GM03348 (cell line): ENCODE data around the gene PKHD1.
A peak's percentile ranks its signal among the peaks of the same experiment; 100 is the strongest.
"Not testable (repeated sequence)": the region's sequence is repeated elsewhere in the genome, so short reads cannot be mapped to it uniquely, and the experiment has no call there.

Experiments
- DNase-seq: peaks from one replicate; pipeline ENCODE4 v3.0.0; 2012; ENCODE audit warnings: low spot score

Gene PKHD1

GRCh38 chr6:51992876-51993275 lies 94.5 kb downstream of the PKHD1 start:
- no peak for DNase-seq

DNA sequence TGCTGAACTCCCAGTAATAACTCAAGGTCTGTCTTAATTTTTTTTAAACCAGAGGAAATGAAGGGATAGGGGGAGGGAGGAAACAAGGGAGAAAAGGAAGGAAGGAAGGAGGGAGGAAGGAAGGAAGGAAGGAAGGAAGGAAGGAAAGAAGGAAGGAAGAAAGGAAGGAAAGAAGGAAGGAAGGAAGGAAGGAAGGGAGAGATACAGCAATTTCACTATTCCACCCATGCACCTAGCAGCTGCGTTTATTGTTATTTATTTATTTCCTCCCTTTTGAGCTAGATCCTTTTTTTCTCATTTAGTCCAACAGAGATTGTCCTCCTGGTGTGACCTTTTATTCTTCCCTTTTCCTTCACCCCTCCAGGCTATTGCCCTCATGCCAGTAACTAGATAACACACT lies 97.6 kb downstream of the PKHD1 start:
- no peak for DNase-seq

- DNase-seq, result no peak
Measured at GRCh38 chr6:51986864-51987263, 100.5 kb downstream of the PKHD1 start.

- DNase-seq, result no peak
Measured at GRCh38 chr6:51983564-51983963, 103.8 kb downstream of the PKHD1 start.

DNA sequence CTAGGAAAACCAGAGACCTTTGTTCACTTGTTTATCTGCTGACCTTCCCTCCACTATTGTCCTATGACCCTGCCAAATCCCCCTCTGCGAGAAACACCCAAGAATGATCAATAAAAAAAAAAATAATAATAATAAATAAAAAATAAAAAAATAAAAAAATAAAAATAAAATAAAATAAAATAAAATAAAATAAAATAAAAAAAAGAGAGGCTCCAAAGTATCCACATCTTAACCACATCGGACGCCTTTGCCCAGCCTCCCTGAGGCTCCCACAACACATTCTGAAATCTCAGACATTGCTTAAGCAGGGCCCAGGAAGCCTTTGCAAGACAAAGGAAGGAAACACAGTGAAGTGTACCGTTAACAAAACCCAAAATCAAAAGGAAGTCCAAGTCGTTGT lies 104.7 kb downstream of the PKHD1 start:
- DNase-seq, result not testable (repeated sequence)

DNA sequence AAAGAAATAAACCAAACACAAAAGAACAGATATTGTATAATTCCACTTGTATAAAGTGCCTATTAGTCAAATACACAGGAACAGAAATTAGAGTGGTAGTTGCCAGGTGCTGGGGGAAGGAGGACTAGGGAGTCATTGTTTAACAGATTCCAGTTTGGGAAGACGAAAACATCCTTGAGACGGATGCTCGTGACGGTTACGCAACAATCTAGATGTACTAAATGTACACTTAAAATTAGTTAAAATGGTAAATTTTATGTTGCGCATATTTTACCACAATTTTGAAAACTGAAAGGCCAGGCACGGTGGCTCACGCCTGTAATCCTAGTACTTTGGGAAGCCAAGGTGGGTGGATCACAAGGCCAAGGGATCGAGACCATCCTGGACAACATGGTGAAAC lies 111.0 kb downstream of the PKHD1 start:
- DNase-seq, result no peak

GRCh38 chr6:51972659-51973058 lies 114.8 kb downstream of the PKHD1 start:
- no peak for DNase-seq

DNA sequence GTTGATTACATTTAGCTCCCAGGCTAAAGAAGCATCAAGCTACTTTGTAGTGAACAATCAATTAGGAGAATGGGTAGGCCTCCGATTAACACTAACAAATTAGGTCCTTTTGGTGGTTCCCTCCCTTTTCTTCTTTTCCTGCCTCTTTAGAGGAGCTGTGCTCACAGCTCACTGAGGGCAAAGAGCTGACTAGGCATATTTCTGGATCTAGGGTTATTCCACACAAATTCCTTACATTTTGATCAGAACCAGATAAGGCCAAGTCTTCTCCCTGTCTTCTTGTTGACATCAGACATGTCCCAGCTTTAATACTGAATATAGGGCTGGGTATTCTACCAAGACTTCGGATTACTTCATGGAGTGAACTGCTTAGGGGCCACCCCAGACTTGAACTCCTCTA lies 119.1 kb downstream of the PKHD1 start:
- no peak for DNase-seq

DNA sequence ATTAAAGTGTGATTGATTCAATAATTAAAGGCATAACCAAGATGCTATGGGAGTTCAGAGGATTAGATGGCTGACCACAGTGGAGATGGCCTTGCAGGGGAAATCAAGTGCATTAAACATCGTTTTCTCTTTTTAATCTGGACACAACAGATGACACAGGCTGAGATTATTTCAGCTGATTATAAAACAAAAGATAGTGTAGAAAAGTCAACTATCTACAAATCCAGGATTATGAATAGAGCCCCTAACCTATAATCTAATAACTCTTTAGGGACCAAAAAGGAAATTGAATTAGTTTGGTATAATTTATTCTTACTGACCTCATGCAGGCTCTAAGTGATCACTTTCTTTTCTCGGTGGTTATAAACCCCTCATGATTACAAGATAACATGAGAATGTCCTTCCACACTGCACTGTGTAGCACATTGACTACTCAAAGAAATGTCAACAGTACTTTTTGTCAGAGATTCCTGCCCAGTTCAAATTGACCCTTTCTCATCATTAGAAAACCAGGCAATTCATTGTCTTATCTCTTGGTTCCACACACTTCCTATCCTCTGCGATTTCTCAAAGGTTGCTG lies 122.1 kb downstream of the PKHD1 start:
- DNase-seq, result no peak

DNA sequence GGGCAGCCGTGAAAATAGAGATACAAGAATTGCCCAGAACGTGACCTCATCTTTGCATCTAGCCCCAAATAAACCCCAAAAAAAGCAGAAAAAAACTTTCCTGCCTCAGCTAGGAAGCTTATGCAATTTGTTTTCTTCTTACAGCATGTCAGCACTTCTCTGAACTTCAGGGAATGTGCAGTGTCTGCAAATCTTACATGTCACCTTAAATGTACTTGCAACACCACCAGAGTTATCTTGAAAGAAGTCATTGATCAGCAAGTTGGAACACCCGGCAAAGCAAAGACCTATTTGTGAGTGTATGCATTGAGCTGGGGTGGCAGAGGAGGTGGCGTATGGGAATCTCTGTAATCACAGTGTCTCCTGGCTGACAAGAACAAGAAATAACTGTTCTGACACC lies 123.4 kb downstream of the PKHD1 start:
- no peak for DNase-seq

GRCh38 chr6:51962354-51962753 lies 125.1 kb downstream of the PKHD1 start:
- no peak for DNase-seq

DNA sequence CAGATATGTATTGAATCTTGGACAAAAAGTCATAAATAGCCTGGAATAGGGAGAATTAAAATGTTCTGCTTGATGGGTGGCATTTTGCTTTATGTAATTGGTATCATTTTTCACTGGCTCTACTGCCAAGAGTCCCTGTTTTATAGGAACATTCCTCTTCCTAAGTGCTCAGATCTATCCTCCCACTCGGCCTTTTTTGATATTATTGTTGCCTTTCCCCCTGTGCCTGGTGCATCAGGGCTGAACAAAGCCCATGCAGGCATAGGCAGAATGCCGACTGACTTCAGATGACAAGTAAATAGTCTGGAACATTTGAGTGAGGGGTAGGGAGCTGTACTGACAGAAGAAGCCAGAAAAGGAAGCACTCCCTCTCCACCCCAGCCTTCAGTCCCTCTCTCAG lies 127.0 kb downstream of the PKHD1 start:
- DNase-seq, result no peak

DNA sequence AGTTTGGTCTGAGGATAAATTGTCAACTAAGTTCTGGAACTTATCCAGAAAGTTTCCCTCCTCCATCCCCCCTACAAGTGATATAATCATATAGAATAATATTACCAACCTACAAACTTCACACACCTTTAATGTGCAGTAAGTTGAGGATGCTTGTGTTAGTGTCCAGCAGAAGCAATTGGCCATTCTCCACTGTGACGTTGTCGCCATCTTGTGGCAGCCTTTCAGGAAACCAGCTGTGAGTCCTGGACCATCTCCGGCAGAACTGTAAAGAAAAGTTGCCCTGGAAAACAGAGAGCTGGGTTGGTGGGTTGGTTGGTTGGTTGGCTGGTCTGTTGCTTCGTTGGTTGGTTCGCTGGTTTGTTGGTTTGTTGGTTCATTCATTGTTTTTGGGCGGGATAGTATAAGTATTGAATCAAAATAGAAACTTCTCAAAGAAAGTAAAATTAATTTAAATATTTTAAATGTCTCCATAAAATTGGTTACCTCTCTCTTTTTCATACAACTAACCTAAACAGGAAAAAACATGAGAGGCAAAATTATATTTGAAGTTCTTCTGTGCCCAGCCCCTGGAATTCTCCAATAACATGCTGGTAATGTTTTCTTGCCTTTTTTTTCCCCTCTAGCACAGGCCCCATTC lies 127.5 kb downstream of the PKHD1 start:
- DNase-seq, result peak; percentile 58

DNA sequence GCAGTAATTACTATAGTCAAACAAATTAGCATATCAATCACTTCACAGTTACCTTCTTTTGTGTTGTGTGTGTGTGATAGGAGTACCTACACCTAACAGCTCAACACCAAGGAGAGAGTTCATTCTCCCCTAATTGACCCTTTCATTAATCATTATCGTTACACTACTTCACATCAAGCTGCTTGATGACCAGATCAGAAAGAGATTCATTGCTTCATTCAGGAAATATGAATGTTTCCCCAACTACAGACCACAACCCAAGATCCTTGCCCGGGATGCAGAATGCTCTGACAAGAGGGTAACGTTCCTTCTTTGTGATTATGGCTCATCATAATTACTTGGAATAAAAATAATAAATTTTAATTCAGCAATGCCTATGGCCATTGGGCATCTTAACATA lies 132.7 kb downstream of the PKHD1 start:
- no peak for DNase-seq

DNA sequence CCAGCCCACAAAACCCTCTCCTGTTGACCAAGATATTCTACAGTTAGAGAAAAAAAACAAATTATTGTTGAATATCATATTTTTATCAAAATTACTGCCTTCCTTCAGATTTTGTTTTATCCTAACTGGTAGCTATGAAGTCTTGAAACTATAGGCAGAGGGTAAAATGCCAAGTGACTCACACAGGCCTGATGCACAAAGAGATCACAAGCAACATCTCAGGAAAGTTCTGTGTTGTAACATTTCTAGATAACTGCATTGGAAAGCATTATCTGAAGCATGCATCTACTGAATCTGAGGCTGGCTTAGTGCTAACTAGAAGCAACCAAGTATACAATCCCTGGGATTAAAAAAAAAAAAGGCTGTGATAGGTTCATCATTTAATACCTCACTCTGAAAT lies 134.2 kb downstream of the PKHD1 start:
- no peak for DNase-seq

GRCh38 chr6:51951924-51952323 lies 135.5 kb downstream of the PKHD1 start:
- DNase-seq, result no peak

DNA sequence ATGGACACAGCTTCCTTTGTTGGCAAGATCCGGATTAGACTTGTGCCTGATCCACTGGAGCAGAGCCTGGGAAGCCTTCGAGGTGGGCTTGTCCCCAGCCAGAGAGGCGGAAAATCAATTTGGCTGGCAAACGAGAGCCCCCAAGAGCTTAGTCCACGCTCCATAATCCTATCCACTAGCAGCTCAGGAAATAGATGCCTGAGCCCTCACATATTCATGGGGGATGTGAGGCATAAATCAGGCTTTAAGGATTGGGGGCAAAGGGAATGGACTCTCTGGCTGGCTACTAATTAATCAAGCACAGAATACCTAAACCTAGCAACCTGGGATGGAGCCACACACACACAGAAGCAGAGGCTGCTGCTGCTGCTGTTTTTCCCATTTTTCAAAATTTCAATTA lies 137.9 kb downstream of the PKHD1 start:
- DNase-seq, result no peak

- DNase-seq, result not testable (repeated sequence)
Measured at GRCh38 chr6:51939695-51940094, 147.7 kb downstream of the PKHD1 start.

DNA sequence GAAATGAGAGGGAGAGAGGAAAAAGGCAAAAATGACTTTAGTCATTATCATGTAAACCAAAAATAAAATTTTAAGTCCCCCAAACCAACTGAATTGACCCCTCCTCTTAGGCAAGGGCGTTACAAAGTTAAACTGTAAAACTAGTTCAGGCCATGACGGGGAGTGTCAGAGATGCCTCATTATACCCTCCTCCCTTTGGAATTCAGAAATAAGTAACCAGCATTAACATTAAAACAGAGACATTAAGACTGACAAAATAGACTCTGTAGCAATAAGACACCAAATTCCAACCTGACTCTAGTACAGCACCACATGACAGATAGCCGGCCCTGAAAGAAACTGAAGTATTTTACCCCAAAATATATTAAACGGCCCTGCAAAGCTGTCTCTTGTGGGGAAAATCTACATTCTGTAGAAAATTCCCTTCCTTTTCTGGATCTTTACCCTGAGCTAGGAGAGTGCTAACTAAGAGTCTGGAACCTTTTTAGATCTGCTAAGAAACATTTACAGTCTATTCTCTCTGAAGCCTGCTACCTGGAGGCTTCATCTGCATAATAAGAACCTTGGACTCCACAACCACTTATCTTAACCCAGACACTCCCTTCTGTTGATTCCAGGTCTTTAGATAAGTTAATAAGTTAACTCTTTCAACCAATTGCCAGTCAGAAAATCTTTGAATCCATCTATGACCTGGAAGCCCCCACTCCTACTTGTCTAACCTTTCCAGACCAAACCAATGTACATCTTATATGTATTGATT lies 150.7 kb downstream of the PKHD1 start:
- DNase-seq, result no peak

DNA sequence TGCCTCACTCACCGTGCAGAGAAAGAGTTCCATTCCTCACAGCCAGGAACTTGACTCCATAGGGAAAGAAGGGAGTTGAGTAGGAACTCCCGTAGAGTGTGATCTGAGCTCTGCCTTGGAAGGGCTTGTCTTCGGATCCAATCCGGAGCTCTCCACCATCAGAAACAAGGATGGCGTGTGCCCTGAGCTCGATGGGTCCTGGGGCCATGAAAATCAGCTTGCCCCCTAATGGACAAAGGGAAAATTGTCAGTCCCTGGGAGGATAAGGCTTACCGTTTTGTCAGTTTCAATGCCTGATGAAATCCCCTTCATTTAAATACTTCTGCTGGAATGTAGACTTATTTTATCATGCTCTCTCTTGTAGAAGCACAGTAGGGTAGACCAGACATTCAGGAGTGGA lies 153.3 kb downstream of the PKHD1 start:
- peak; percentile 9 for DNase-seq

- DNase-seq, result no peak
Measured at GRCh38 chr6:51932956-51933355, 154.5 kb downstream of the PKHD1 start.

DNA sequence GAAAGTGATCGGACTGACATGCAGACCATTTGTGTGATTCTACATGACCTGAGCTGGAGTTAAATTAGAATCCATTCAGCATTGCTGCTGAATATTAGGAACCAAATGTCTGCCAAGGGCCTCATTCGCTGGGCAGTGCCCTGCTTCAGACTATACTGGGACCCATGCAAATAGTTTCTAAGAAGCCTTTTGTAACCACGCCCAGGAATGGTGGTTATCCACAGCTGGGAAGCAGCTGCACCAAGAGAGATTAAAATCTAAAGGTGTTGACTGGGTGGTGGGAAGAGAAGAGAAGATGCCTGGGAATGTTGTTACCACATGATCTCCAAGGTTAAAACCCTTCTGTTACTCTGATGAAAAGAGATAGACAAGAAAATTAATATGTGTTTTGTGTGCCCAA lies 156.8 kb downstream of the PKHD1 start:
- DNase-seq, result no peak

DNA sequence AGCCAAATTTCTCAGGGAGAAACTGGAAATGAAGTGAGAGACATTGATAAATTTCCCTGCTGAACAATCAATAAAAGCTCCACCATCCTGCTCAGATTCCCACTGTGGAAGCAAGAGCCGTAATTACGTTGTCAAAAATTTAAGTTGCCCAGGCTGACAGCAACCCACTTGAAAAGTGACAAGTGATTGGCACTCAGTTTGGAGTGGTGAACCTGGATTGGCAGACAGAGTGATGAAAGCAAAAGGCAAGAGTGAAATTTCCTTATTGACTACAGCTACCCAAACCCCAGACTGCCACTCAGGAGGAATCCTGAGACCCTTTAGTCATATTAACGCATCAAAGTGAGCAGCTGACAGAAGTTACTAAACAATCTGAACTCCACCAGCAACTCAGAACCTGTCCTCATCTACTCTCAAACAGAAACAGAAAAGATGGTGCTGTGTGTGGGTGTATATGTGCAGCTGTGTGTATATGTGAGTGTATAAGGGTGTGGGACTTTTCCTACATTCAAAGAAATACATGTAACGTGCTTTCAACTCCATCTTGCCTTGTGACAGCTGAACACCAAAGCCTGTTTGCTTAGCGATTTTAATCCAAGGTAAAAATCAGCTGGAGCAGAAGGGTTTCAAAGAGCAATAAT lies 157.4 kb downstream of the PKHD1 start:
- DNase-seq, result no peak
